Stimulated activated memory B cell treated with anti-CD40 and anti-IgM and Interleukin-4, amounts not matched to agents 10 μg/mL and 1 μg/mL and 100 μg/mL, for 72 hours (primary cell): ENCODE results near the gene JARID2.
A peak's percentile ranks its signal among the peaks of the same experiment; 100 is the strongest.

ENCODE experiments used
- ATAC-seq: fragments of 150-1000 bp; cut with Tn5 transposase; 2 replicates; pipeline ENCODE4 v1.10.0; 2021
- H3K27ac Mint-ChIP-seq: one replicate; pipeline ENCODE4 v1.8.0; 2022; ENCODE audit warnings: mild to moderate bottlenecking, mixed read lengths
- H3K27me3 Mint-ChIP-seq: one replicate; pipeline ENCODE4 v1.8.0; 2022; ENCODE audit warnings: mixed read lengths
- H3K36me3 Mint-ChIP-seq: one replicate; pipeline ENCODE4 v1.8.0; 2022; ENCODE audit warnings: mixed read lengths
- H3K4me1 Mint-ChIP-seq: one replicate; pipeline ENCODE4 v1.8.0; 2022; ENCODE audit warnings: mixed read lengths
- H3K4me3 Mint-ChIP-seq: one replicate; pipeline ENCODE4 v1.8.0; 2022; ENCODE audit warnings: mild to moderate bottlenecking, moderate library complexity, mixed read lengths
- H3K9me3 Mint-ChIP-seq: one replicate; pipeline ENCODE4 v1.8.0; 2022; ENCODE audit warnings: mixed read lengths

Gene JARID2

GRCh38 chr6:15556711-15557110 lies 310.8 kb downstream of the JARID2 start:
- no peak overlapping the region for H3K4me3 Mint-ChIP-seq
- H3K4me1 Mint-ChIP-seq, result peaks cover 53% of the 10 kb centered on the region
- H3K9me3 Mint-ChIP-seq, result no peaks in the 10 kb centered on the region
- ATAC-seq, result no peak
- peak overlapping the region; percentile 20 for H3K27ac Mint-ChIP-seq
- H3K36me3 Mint-ChIP-seq, result peaks cover 6% of the 10 kb centered on the region
- no peaks in the 10 kb centered on the region for H3K27me3 Mint-ChIP-seq

GRCh38 chr6:15557174-15557573 lies 311.3 kb downstream of the JARID2 start:
- H3K27ac Mint-ChIP-seq, result peak overlapping the region; percentile 20
- H3K27me3 Mint-ChIP-seq, result no peaks in the 10 kb centered on the region
- H3K4me3 Mint-ChIP-seq, result no peak overlapping the region
- H3K4me1 Mint-ChIP-seq, result peaks cover 48% of the 10 kb centered on the region
- H3K36me3 Mint-ChIP-seq, result peaks cover 6% of the 10 kb centered on the region
- no peaks in the 10 kb centered on the region for H3K9me3 Mint-ChIP-seq
- ATAC-seq, result no peak

GRCh38 chr6:15560713-15561112 lies 314.8 kb downstream of the JARID2 start:
- Mint-ChIP-seq H3K4me1 (peaks cover 38% of the 10 kb centered on the region), H3K9me3 (no peaks in the 10 kb centered on the region), H3K27me3 (no peaks in the 10 kb centered on the region), H3K36me3 (peaks cover 13% of the 10 kb centered on the region), H3K27ac (no peak overlapping the region), H3K4me3 (no peak overlapping the region)
- no peak for ATAC-seq

- no peaks in the 10 kb centered on the region for H3K27me3 Mint-ChIP-seq
- H3K36me3 Mint-ChIP-seq, result peaks cover 13% of the 10 kb centered on the region
- H3K27ac Mint-ChIP-seq, result no peak overlapping the region
- H3K9me3 Mint-ChIP-seq, result no peaks in the 10 kb centered on the region
- H3K4me3 Mint-ChIP-seq, result no peak overlapping the region
- peaks cover 35% of the 10 kb centered on the region for H3K4me1 Mint-ChIP-seq
- ATAC-seq, result no peak
These were observed 315.8 kb downstream of the JARID2 start for GRCh38 chr6:15561447-15562199.

- no peak for ATAC-seq
- Mint-ChIP-seq H3K27ac (no peak overlapping the region), H3K4me1 (peaks cover 30% of the 10 kb centered on the region), H3K9me3 (no peaks in the 10 kb centered on the region), H3K4me3 (no peak overlapping the region), H3K36me3 (peaks cover 13% of the 10 kb centered on the region), H3K27me3 (no peaks in the 10 kb centered on the region)
These were observed 317.1 kb downstream of the JARID2 start for GRCh38 chr6:15562977-15563376.

GRCh38 chr6:15569035-15569995 lies 323.4 kb downstream of the JARID2 start:
- no peak for ATAC-seq
- H3K4me3 Mint-ChIP-seq, result no peak overlapping the region
- peaks cover 17% of the 10 kb centered on the region for H3K4me1 Mint-ChIP-seq
- H3K27me3 Mint-ChIP-seq, result no peaks in the 10 kb centered on the region
- no peak overlapping the region for H3K27ac Mint-ChIP-seq
- H3K36me3 Mint-ChIP-seq, result peaks cover 23% of the 10 kb centered on the region
- no peaks in the 10 kb centered on the region for H3K9me3 Mint-ChIP-seq

GRCh38 chr6:15570171-15570570 lies 324.3 kb downstream of the JARID2 start:
- H3K9me3 Mint-ChIP-seq, result no peaks in the 10 kb centered on the region
- ATAC-seq, result no peak
- no peaks in the 10 kb centered on the region for H3K27me3 Mint-ChIP-seq
- no peak overlapping the region for H3K27ac Mint-ChIP-seq
- peaks cover 24% of the 10 kb centered on the region for H3K36me3 Mint-ChIP-seq
- H3K4me3 Mint-ChIP-seq, result no peak overlapping the region
- peaks cover 17% of the 10 kb centered on the region for H3K4me1 Mint-ChIP-seq
